HCT116 (cell line): ENCODE measurements around the gene OCRL. TPM values are rescaled to one million over a fixed set of nuclear protein-coding genes. Genes with fewer than 3 reads are reported as not detected.

Experiments used
- ATAC-seq: fragments of 200-7000 bp; cut with Tn5 transposase; 2 replicates; pipeline ENCODE4 v1.9.1; 2020; ENCODE audit warnings: mild to moderate bottlenecking, moderate library complexity
- BruUV-seq: library from RNA; stranded (reverse); fragments of 400-500 nt; replicated peaks from 2 replicates; lab custom pipeline; 2021; lab: Mats Ljungman, UMichigan
- CTCF ChIA-PET: fragments of 300-600 bp; sonication (Branson Sonifier 250); formaldehyde crosslinking; loops from one replicate; lab custom pipeline; 2021; ENCODE audit warnings: antibody characterized with exemption; lab: Charles Lee
- POLR2A ChIA-PET: fragments of 300-600, 350-600 bp; sonication (Branson Sonifier 250); formaldehyde crosslinking; loops from one replicate; lab custom pipeline; 2021; ENCODE audit warnings: antibody characterized with exemption; lab: Charles Lee
- RAD21 ChIA-PET, 2 experiments: fragments of 300-600 bp; sonication (Branson Sonifier 250); formaldehyde crosslinking; loops; one replicate each; lab custom pipeline; 2023; ENCODE audit warnings: low total read pairs in 2 of 2; ENCODE audit not compliant: uncharacterized antibody in 2 of 2, unreplicated experiment in 2 of 2, low non-redundant PET in 1 of 2; lab: Charles Lee
- DNase-seq: peaks from one replicate; pipeline ENCODE4 v3.0.0-alpha.2; 2010; ENCODE audit warnings: low read depth, low spot score
- H2AFZ ChIP-seq: fragments of 200-600 bp; shearing (Covaris generic), sonication (generic); 2 replicates; pipeline ENCODE4 v1.6.1; 2017; ENCODE audit warnings: low read depth, mixed run types, mixed read lengths, antibody characterized with exemption, low read length; ENCODE audit not compliant: poor library complexity, severe bottlenecking
- H3K27ac ChIP-seq: 2 replicates; pipeline ENCODE4 v1.5.1; 2012; ENCODE audit warnings: low read depth, low read length
- H3K27me3 ChIP-seq: fragments of 200-600 bp; sonication (generic); 2 replicates; pipeline ENCODE4 v1.6.1; 2016; ENCODE audit warnings: mixed run types, low read length, mixed read lengths; ENCODE audit not compliant: insufficient read depth
- H3K36me3 ChIP-seq, 2 experiments: fragments of 200-500 bp in 1 of 2; fragments of 200-600 bp in 1 of 2; sonication (Bioruptor generic) in 1 of 2; sonication (generic) in 1 of 2; 2 replicates each; pipeline versions ENCODE4 v1.5.1 to v1.6.1; 2014 to 2016; ENCODE audit warnings: low read length in 2 of 2, inconsistent platforms in 1 of 2, mixed read lengths in 1 of 2, mixed run types in 1 of 2; ENCODE audit not compliant: insufficient read depth in 2 of 2, control insufficient read depth in 1 of 2
- H3K4me1 ChIP-seq, 2 experiments: fragments of 200-600 bp in 1 of 2; sonication (generic) in 1 of 2; 2 replicates each; pipeline versions ENCODE4 v1.5.1 to v1.6.1; 2012 to 2017; ENCODE audit warnings: low read length in 2 of 2, inconsistent platforms in 1 of 2, mild to moderate bottlenecking in 1 of 2, mixed read lengths in 1 of 2, mixed run types in 1 of 2, moderate library complexity in 1 of 2; ENCODE audit not compliant: insufficient read depth in 2 of 2, control insufficient read depth in 1 of 2
- H3K4me2 ChIP-seq: fragments of 200-600 bp; sonication (generic); 2 replicates; pipeline ENCODE4 v1.6.1; 2017; ENCODE audit warnings: mixed run types, low read length, mixed read lengths
- H3K4me3 ChIP-seq, 2 experiments: fragments of 200-600 bp in 1 of 2; sonication (generic) in 1 of 2; replicated peaks in 1 of 2; 2 replicates each; pipeline ENCODE4 v1.5.1; 2011 to 2016; ENCODE audit warnings: low read length in 2 of 2, control low read depth in 1 of 2, low read depth in 1 of 2, mild to moderate bottlenecking in 1 of 2, mixed read lengths in 1 of 2, mixed run types in 1 of 2
- H3K79me2 ChIP-seq: fragments of 200-600 bp; sonication (generic); 2 replicates; pipeline ENCODE4 v1.6.1; 2017; ENCODE audit warnings: mild to moderate bottlenecking, mixed run types, low read length, moderate library complexity, mixed read lengths; ENCODE audit not compliant: insufficient read depth
- H3K9ac ChIP-seq: fragments of 200-600 bp; sonication (generic); 2 replicates; pipeline ENCODE4 v1.6.1; 2016; ENCODE audit warnings: low read length, mixed read lengths
- H3K9me2 ChIP-seq: fragments of 200-600 bp; sonication (generic), shearing (Covaris generic); 2 replicates; pipeline ENCODE4 v1.6.1; 2017; ENCODE audit warnings: mixed run types, mild to moderate bottlenecking, moderate library complexity; ENCODE audit not compliant: insufficient read depth
- H3K9me3 ChIP-seq, 2 experiments: fragments of 200-500 bp in 1 of 2; fragments of 200-600 bp in 1 of 2; sonication (Bioruptor generic) in 1 of 2; sonication (generic) in 1 of 2; 2 replicates each; pipeline ENCODE4 v1.6.1; 2014 to 2017; ENCODE audit warnings: low read length in 2 of 2, mixed read lengths in 2 of 2, inconsistent platforms in 1 of 2, low read depth in 1 of 2, mild to moderate bottlenecking in 1 of 2, mixed run types in 1 of 2, moderate library complexity in 1 of 2; ENCODE audit not compliant: control insufficient read depth in 1 of 2, insufficient read depth in 1 of 2
- H4K20me1 ChIP-seq: fragments of 200-600 bp; sonication (generic), shearing (Covaris generic); 2 replicates; pipeline ENCODE4 v1.6.1; 2017; ENCODE audit warnings: mixed run types, mild to moderate bottlenecking, moderate library complexity; ENCODE audit not compliant: insufficient read depth
- CBX3 ChIP-seq: IDR thresholded peaks from 2 replicates; pipeline ENCODE4 v1.6.1; 2012; ENCODE audit warnings: low read depth
- EGR1 ChIP-seq: IDR thresholded peaks from 2 replicates; pipeline ENCODE4 v1.6.1; 2012; ENCODE audit warnings: low read depth
- ELF1 ChIP-seq: IDR thresholded peaks from 2 replicates; pipeline ENCODE4 v1.6.1; 2012; ENCODE audit warnings: low read depth, borderline replicate concordance
- EZH2 ChIP-seq: fragments of 200-600 bp; sonication (generic); IDR thresholded peaks from 2 replicates; pipeline ENCODE4 v1.6.1; 2017; ENCODE audit warnings: antibody characterized with exemption, mixed run types
- EZH2phosphoT487 ChIP-seq: fragments of 200-600 bp; IDR thresholded peaks from 2 replicates; pipeline ENCODE4 v1.6.1; 2018; ENCODE audit warnings: antibody characterized with exemption, borderline replicate concordance
- JUND ChIP-seq: IDR thresholded peaks from 2 replicates; pipeline ENCODE4 v1.6.1; 2012
- POLR2AphosphoS5 ChIP-seq: IDR thresholded peaks from 2 replicates; pipeline ENCODE4 v1.6.1; 2011; ENCODE audit warnings: mild to moderate bottlenecking, low read depth, low read length, moderate library complexity
- RAD21 ChIP-seq: IDR thresholded peaks from 2 replicates; pipeline ENCODE4 v1.6.1; 2012; ENCODE audit warnings: low read depth, mild to moderate bottlenecking
- SIN3A ChIP-seq: IDR thresholded peaks from 2 replicates; pipeline ENCODE4 v1.6.1; 2012; ENCODE audit warnings: low read depth
- SP1 ChIP-seq: IDR thresholded peaks from 2 replicates; pipeline ENCODE4 v1.6.1; 2012; ENCODE audit warnings: low read depth
- TCF7L2 ChIP-seq: IDR thresholded peaks from 2 replicates; pipeline ENCODE4 v1.7.0; 2011; ENCODE audit warnings: borderline replicate concordance, inconsistent platforms; ENCODE audit not compliant: insufficient read depth, insufficient read length; ENCODE audit errors: extremely low read depth
- YY1 ChIP-seq: IDR thresholded peaks from 2 replicates; pipeline ENCODE4 v1.6.1; 2011; ENCODE audit warnings: low read length, low read depth, moderate library complexity, mild to moderate bottlenecking; ENCODE audit not compliant: insufficient replicate concordance; ENCODE audit errors: extremely low read depth
- ZFX ChIP-seq: fragments of 450-650 bp; IDR thresholded peaks from 2 replicates; pipeline ENCODE4 v1.6.1; 2017
- ZNF274 ChIP-seq: fragments of 200-500 bp; sonication (Bioruptor generic); IDR thresholded peaks from 2 replicates; pipeline ENCODE4 v1.6.1; 2014; ENCODE audit warnings: mild to moderate bottlenecking, low read depth, low read length, inconsistent platforms
- intact Hi-C: fragments of 100-400 bp; cut with micrococcal nuclease; formaldehyde crosslinking; loops from 2 replicates; pipeline ENCODE4 v1.10.0; 2022
- total RNA-seq: library from RNA; stranded (reverse); gene quantifications from one replicate; pipeline ENCODE4 v1.2.1, GENCODE V29; 2021; ENCODE audit not compliant: unreplicated experiment
- TF ChIP-seq, protein P1 (sequence below): IDR thresholded peaks from 2 replicates; pipeline ENCODE4 v1.6.1; 2012; ENCODE audit warnings: low read depth
- TF ChIP-seq, protein P2 (sequence below), 3 experiments: fragments of 200-600 bp in 1 of 3; sonication (generic) in 1 of 3; IDR thresholded peaks in 2 of 3; conservative IDR thresholded peaks in 1 of 3; 2 replicates each; pipeline ENCODE4 v1.5.1; 2012 to 2017; ENCODE audit warnings: low read depth in 2 of 3, low read length in 2 of 3, antibody characterized with exemption in 1 of 3, borderline replicate concordance in 1 of 3, control low read depth in 1 of 3, mild to moderate bottlenecking in 1 of 3, mixed read lengths in 1 of 3, mixed run types in 1 of 3, moderate library complexity in 1 of 3; ENCODE audit not compliant: insufficient read depth in 1 of 3
- TF ChIP-seq, protein P3 (sequence below): IDR thresholded peaks from 2 replicates; pipeline ENCODE4 v1.6.1; 2012

Gene OCRL
- total RNA-seq, 1 experiment from 2014 or later: 19.8 TPM

DNA sequence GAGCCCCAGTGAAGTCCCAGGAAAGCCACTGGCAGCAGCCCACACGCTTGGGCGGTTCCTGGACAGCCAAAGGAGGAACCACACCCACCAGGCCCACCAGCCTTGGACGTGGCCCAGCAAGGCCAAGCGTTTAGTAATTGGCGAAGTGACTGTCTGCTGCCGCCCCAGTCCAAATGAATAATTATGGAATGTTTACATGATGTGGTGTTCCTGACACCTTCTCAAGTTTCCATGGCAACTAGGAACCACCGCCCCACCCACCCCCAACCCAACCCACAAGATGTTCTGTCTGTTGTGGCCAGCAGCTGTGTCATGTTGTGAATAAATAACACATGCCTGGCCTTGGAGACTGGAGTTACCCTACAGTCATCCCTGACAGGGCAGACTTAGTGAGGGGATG is 92.4 kb downstream of the OCRL start (continued):
- TF ChIP-seq, protein P1, sequence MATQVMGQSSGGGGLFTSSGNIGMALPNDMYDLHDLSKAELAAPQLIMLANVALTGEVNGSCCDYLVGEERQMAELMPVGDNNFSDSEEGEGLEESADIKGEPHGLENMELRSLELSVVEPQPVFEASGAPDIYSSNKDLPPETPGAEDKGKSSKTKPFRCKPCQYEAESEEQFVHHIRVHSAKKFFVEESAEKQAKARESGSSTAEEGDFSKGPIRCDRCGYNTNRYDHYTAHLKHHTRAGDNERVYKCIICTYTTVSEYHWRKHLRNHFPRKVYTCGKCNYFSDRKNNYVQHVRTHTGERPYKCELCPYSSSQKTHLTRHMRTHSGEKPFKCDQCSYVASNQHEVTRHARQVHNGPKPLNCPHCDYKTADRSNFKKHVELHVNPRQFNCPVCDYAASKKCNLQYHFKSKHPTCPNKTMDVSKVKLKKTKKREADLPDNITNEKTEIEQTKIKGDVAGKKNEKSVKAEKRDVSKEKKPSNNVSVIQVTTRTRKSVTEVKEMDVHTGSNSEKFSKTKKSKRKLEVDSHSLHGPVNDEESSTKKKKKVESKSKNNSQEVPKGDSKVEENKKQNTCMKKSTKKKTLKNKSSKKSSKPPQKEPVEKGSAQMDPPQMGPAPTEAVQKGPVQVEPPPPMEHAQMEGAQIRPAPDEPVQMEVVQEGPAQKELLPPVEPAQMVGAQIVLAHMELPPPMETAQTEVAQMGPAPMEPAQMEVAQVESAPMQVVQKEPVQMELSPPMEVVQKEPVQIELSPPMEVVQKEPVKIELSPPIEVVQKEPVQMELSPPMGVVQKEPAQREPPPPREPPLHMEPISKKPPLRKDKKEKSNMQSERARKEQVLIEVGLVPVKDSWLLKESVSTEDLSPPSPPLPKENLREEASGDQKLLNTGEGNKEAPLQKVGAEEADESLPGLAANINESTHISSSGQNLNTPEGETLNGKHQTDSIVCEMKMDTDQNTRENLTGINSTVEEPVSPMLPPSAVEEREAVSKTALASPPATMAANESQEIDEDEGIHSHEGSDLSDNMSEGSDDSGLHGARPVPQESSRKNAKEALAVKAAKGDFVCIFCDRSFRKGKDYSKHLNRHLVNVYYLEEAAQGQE: no peak
- TF ChIP-seq SIN3A (no peak), EGR1 (no peak), EZH2phosphoT487 (no peak)

DNA sequence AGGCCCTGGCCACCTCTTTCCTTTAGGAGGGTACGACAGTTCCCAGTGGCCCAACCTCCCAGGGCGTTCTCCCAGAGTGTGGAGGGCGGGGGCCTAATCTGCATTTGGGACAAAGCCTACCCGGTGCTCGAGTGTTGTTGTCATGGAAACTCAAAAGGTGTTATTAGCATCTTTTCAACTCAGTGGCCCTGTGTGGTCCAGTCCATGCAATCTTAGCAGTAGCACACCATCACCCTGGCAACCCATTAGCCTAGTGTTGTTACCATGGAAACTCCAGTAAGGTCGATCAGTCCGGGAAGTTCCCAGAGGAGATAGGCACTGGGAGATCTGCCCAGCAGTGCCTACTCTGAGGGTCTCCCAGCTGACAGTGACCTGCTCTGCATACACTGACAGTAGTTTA is 94.5 kb downstream of the OCRL start:
- ChIA-PET CTCF (no interaction called here), POLR2A (no interaction called here), RAD21 (no interaction called here)
- H3K36me3 ChIP-seq: no peaks in the 10 kb centered on the region
- H3K9me3 ChIP-seq: no peaks in the 10 kb centered on the region
- H3K4me2 ChIP-seq: no peak overlapping the region
- H3K27ac ChIP-seq: no peak overlapping the region
- no peak overlapping the region for H3K9ac ChIP-seq
- H3K4me1 ChIP-seq: peaks cover 0 to 4% of the 10 kb centered on the region in 2 experiments; a peak in 1 of 4 replicates
- H2AFZ ChIP-seq: no peak overlapping the region
- H3K9me2 ChIP-seq: no peaks in the 10 kb centered on the region
- H3K79me2 ChIP-seq: no peaks in the 10 kb centered on the region
- DNase-seq: no peak
- no peaks in the 10 kb centered on the region for H3K27me3 ChIP-seq
- intact Hi-C loops: no loop called here
- H4K20me1 ChIP-seq: no peaks in the 10 kb centered on the region
- ATAC-seq: no peak
- BruUV-seq: no TSS peak
- H3K4me3 ChIP-seq: no peak overlapping the region
- TF ChIP-seq, protein P2, sequence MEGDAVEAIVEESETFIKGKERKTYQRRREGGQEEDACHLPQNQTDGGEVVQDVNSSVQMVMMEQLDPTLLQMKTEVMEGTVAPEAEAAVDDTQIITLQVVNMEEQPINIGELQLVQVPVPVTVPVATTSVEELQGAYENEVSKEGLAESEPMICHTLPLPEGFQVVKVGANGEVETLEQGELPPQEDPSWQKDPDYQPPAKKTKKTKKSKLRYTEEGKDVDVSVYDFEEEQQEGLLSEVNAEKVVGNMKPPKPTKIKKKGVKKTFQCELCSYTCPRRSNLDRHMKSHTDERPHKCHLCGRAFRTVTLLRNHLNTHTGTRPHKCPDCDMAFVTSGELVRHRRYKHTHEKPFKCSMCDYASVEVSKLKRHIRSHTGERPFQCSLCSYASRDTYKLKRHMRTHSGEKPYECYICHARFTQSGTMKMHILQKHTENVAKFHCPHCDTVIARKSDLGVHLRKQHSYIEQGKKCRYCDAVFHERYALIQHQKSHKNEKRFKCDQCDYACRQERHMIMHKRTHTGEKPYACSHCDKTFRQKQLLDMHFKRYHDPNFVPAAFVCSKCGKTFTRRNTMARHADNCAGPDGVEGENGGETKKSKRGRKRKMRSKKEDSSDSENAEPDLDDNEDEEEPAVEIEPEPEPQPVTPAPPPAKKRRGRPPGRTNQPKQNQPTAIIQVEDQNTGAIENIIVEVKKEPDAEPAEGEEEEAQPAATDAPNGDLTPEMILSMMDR (IDR thresholded peaks at IDR 0.05 in 2 of 3, conservative IDR thresholded peaks at IDR 0.05 in 1 of 3; ENCODE audit: borderline replicate concordance in 1 of 3, insufficient read depth in 1 of 3, low read depth in 2 of 3, low read length in 2 of 3): no peak
- no peak for TF ChIP-seq SIN3A
- no peak for TF ChIP-seq ZFX
- no peak for TF ChIP-seq EZH2
- TF ChIP-seq POLR2AphosphoS5: no peak
- TF ChIP-seq, protein P1: no peak
- TF ChIP-seq, protein P3, sequence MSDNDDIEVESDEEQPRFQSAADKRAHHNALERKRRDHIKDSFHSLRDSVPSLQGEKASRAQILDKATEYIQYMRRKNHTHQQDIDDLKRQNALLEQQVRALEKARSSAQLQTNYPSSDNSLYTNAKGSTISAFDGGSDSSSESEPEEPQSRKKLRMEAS: no peak
- TF ChIP-seq ELF1: no peak
- no peak for TF ChIP-seq CBX3
- no peak for TF ChIP-seq TCF7L2
- no peak for TF ChIP-seq EGR1
- TF ChIP-seq JUND: no peak
- no peak for TF ChIP-seq ZNF274
- no peak for TF ChIP-seq SP1
- TF ChIP-seq YY1: no peak
- no peak for TF ChIP-seq RAD21
